Forelimb muscle (tissue), 1 donor: ENCODE results near the gene SGK1. TPM values are rescaled to one million over a fixed set of nuclear protein-coding genes. Genes with fewer than 3 reads are reported as not detected.
"Not testable (repeated sequence)": the region's sequence is repeated elsewhere in the genome, so short reads cannot be mapped to it uniquely, and the experiment has no call there.

Source experiments
- DNase-seq: peaks from one replicate; pipeline ENCODE4 v3.0.0-alpha.2; 2013; ENCODE audit warnings: low read depth
- polyA plus RNA-seq: library from polyadenylated mRNA; unstranded; fragments of 120-200 nt; gene quantifications from one replicate; pipeline ENCODE4 v1.2.1, GENCODE V29; 2013; ENCODE audit not compliant: insufficient read length

SGK1 gene
- polyA plus RNA-seq, 1 donor: 27.7 TPM

- DNase-seq: not testable (repeated sequence)
Observed at GRCh38 chr6:134304381-134304780, 13.5 kb downstream of the SGK1 start.

GRCh38 chr6:134303891-134304290 is 14.0 kb downstream of the SGK1 start:
- DNase-seq: no peak

GRCh38 chr6:134299236-134299635 is 18.7 kb downstream of the SGK1 start:
- DNase-seq: no peak

GRCh38 chr6:134296762-134297161 is 21.1 kb downstream of the SGK1 start:
- no peak for DNase-seq

- DNase-seq: peak; percentile 67
Observed at GRCh38 chr6:134295953-134296553, 21.9 kb downstream of the SGK1 start.

GRCh38 chr6:134293659-134294161 is 24.2 kb downstream of the SGK1 start:
- no peak for DNase-seq

GRCh38 chr6:134291156-134291555 is 26.8 kb downstream of the SGK1 start:
- no peak for DNase-seq

- DNase-seq: no peak
Observed at GRCh38 chr6:134289204-134289575, 28.7 kb downstream of the SGK1 start.

- DNase-seq: peak; percentile 38
Observed at GRCh38 chr6:134288538-134289203, 29.2 kb downstream of the SGK1 start.

- DNase-seq: no peak
Observed at GRCh38 chr6:134287859-134288537, 29.9 kb downstream of the SGK1 start.

GRCh38 chr6:134282816-134283215 is 35.1 kb downstream of the SGK1 start:
- no peak for DNase-seq

- no peak for DNase-seq
Observed at GRCh38 chr6:134281388-134281787, 36.5 kb downstream of the SGK1 start.

- no peak for DNase-seq
Observed at GRCh38 chr6:134278000-134278399, 39.9 kb downstream of the SGK1 start.

- not testable (repeated sequence) for DNase-seq
Observed at GRCh38 chr6:134276891-134277377, 41.0 kb downstream of the SGK1 start.

GRCh38 chr6:134272374-134272773 is 45.5 kb downstream of the SGK1 start:
- no peak for DNase-seq

- no peak for DNase-seq
Observed at GRCh38 chr6:134267917-134268361, 50.0 kb downstream of the SGK1 start.

- DNase-seq: no peak
Observed at GRCh38 chr6:134266776-134267175, 51.1 kb downstream of the SGK1 start.

GRCh38 chr6:134261766-134262165 is 56.1 kb downstream of the SGK1 start:
- DNase-seq: no peak

- DNase-seq: no peak
Observed at GRCh38 chr6:134258849-134259306, 59.0 kb downstream of the SGK1 start.

GRCh38 chr6:134257516-134257915 is 60.4 kb downstream of the SGK1 start:
- no peak for DNase-seq

- DNase-seq: no peak
Observed at GRCh38 chr6:134256862-134257261, 61.0 kb downstream of the SGK1 start.

- DNase-seq: not testable (repeated sequence)
Observed at GRCh38 chr6:134255280-134255679, 62.6 kb downstream of the SGK1 start.

GRCh38 chr6:134254118-134254517 is 63.8 kb downstream of the SGK1 start:
- DNase-seq: no peak
